Activated CD8-positive, alpha-beta memory T cell treated with anti-CD3 and anti-CD28 coated beads, Interleukin-2, amount 50 U/mL, for 1 hour (primary cell): ENCODE results near the gene ZNF423.

ENCODE experiments used
- DNase-seq: peaks from one replicate; pipeline ENCODE4 v3.0.0-alpha.2; 2020; ENCODE audit errors: extremely low read depth

The ZNF423 gene

DNA sequence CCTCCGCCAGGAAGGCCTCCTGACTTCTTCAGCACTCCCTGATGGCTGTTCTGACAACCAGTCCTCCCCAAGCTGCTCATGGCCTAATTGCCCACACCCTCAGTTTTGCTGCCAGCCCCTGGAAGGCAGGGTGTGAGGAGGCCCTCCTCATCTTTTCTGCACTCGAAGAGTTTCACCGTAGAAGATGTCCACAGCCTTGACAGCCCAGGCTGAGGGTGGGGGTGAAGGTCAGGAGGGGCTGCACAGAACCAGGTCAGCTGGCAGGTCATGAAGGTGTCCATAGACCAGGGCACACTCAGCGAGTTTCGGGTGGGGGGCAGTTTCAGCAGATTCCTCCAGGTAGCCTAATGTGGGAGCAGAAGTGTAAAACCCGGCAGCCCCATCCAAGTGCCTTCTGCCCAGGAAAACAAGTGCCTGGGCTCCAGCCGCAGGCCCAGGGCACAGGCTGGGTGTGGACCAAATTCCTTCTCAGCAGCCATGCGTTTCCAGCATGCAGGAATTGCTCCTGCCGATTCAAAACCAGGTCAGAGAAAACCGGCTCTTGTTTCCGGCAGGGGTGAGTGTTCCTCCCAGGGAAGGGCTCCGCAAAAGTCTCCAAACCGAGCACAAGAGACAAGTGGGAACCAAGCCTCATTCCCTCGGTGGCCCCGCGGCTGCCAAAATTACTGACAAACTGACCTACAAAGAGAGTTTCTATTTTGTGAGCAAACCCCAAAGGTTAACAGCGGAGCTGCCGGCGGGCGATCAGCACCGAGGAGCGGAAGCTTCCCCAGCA, 253.5 kb downstream of the ZNF423 start:
- DNase-seq: no peak

DNA sequence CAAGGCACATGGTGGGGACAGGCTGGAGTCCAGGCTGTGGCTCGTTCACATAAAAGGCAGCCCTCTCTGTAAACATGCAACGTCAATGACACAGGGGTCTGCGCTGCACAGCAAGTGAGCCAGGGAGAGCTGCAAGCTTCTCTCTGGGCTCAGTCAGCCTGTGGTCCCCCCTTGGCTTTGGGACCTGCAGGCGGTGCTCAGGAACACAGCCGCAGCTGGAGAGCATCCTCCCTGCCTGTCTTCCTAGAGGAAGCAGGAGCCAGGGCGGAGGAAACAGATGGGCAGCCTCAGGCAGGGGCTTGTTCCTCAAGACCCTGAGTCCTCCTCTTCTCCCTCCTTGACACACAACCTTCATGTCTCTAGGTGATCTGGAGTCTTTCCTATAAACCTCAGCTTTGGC, 254.3 kb downstream of the ZNF423 start:
- no peak for DNase-seq

DNA sequence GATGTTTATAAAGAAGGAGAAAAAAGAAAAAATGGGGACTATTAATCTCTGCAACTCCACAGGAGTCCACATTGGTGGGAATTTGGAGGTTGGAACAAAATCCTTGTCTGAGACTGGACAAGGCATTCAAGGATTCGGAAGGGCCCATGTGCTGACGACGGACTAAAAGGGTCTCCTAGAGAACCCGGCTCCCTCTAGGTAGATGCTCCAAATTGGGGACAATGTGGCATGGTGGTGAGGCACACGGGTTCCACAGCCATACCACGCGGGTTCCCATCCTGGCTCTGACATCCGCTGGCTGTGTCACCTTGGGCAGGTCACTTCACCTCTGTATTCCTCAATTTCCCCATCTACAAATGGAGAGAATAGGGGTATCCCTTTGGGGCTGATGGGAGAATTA, 254.9 kb downstream of the ZNF423 start:
- no peak for DNase-seq

DNA sequence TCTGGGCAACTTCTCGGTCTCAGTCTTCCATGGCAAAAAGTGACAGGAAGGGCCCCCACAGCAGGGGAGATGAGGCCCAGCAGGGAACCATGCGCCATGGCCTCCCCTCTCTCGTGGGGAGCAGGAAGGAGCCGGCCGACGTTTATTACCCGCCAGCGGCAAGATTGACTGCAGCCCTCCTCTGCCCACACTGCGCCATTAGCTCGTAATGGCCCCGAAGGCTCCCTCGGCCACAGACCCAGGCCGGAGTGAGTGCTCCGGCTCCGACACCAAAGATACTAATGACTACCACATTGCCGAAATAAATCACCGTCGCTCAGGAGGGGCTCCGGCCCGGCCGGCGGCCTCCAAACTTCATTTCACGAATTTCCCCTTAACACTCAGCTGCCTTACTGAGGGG, 255.4 kb downstream of the ZNF423 start:
- no peak for DNase-seq

DNA sequence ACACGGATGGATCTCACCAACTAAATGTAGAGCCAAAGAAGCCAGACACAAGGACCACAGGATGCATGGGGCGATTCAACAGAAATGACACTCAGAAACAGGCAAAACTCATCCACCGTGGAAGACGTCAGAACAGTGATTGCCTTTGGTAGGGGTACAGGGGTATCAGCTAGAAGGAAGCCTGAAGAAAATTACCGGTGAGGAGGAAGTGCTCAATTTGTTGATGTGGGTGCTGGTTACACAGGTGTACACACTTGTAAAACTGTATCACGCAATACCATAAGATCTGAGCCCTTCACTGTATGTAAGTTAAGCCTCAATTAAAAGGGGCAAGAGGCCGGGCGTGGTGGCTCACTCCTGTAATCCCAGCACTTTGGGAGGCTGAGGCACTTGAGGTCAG, 256.2 kb downstream of the ZNF423 start:
- no peak for DNase-seq

DNA sequence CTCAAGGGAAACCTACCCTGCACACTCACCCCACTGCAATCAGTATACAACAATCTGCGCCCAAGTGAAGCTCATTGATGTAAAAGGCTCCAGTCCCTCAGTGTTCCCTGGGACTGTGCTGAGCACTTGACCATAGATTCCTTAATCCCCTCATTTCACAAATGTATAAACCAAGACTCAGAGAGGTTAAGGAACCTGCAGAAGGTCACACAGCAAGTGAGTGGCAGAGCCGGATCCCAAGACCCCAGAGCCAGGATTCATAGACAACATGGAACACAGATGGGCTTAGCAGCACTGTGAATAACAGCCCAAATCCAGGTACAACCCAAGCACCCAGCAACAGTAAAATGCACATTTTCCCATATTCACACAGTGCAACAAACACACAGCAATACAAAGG, 256.6 kb downstream of the ZNF423 start:
- no peak for DNase-seq

DNA sequence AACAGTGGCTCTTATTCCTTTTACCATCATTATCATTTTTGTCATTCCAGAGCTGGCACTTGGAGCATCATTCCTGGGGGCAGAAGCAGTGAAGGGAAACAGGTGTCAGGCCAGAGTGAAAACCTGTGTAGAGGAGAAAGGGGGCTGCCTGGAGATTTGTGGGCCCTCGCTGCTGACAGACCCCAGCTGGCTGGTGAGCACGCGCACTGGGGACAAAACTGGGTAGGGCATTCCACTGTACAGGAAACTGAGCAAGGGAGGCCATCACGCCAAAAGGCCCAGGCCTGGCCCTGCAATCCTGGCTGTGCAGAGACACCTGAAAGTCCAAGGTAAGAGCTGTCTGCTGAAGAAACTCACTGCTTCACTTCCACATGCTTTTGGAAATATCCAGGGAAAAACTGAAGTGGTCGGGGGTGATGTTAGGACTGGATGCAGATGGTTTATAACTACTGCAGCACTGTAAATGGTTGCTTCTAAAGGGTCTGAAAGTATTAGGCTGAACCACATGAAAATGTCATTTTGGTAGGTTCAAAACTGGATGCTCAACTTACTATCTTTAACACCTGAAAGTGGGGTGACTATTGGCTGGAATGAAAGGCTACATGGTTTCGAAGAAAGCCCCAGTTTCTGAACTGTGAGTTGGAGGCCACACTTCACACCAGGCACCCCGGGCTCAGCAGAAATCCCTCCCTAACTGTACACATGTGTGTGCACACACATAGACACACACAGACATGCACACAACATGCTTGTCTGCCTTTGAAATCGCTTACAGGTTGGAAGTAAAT, 257.3 kb downstream of the ZNF423 start:
- no peak for DNase-seq

DNA sequence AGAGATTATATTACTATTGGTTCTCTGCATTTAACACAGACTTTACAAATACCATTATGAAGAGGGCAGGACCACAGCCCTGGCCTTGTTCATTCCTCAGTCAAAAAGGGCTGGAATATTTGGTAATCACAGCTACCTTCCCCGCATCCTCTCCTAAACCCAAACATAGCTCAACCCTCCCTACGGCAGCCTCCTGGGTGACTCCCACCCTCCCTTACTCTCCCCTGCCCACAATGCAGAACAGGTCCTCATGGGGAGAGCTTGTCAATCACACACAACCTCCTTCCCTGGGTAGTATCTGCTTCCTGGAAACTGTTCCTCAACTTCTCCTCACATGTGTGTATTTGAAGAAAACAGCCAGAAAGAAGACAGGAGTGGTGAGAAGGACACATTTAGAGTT, 258.1 kb downstream of the ZNF423 start:
- DNase-seq: no peak

DNA sequence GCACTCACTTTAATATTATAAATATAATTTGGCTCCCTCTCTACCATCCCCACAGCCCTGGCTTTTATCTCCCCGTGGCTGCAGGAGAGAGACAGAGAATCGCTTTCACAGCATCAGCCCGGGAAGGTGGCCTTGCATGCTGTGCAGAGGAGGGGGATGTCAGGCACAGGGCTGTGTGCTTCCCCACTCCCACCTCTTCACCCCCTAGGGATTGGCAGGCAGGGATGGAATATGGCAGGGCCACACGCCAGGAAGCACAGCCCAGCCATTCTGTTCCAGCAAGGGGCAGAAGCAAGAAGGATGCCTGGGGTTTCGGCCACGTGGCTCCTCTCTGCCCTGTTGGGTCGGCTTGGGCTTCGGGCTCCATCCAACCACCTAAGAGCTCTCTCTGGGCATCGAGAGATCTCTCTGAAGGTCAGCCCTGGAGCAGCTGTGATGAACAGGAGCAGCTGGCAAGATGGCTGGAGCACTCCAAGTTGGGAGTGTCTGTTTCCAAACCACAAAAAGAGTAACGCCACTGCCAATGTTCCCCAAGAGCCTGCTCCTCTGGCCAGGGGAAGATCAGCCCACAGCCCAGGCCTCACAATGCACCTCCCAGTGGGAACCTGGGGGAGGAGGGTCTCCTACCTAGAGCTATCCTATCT, 259.1 kb downstream of the ZNF423 start:
- DNase-seq: no peak

DNA sequence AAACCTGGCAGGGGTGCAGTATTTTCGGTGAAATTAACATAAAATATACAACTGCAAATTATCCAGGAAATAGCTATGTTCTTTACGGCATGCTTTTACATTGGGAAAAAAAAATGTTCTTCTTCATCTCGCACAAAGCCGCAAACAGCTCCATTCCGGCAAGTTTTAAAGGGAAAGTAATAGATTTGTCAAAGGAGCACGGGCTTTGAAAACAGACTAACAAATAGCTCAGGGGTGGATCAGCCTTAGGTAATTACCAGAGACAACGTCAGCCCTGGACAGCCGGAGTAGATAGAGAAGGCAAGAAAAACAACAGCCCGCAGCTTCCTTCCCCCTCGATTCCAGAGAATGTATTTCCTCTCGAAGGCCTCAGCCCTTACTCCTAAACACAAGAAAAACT, 259.8 kb downstream of the ZNF423 start:
- no peak for DNase-seq

DNA sequence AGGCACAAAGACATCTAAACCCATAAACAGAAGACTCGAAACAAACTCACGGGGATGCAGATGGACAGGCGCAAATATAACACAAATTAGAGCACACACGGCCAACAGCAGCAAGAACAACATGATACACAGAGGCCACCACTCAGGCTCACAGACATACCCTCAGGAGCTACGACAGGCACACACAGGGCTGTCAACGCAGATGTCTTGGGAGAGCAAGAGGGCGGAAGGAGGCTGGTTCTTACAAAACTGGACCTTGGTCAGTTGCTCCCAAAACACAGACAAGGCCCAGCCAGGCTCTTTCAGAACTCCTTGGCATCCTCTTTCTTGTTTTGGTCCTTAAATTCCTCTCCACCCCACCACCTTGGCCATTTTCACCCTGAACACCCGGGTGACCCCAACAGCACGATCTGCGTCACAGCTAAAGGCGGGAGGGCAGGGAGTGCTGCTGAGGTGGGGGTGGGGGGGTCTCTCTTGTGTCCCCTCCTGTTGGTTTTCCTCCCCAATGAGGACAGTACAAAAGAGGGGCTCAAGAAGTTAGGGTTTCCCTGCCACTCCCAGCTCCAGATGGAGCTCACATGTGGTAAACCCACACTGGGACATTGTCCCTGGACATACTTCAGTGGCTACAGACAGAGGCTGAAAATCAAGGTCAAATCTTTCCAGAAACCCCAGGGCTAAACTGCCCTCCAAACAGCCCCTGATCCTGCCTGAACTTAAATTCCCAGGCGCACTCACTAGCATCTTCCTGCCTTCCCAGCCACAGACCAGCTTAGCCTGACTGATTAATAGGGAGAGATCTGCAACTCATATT, 261.0 kb downstream of the ZNF423 start:
- no peak for DNase-seq

DNA sequence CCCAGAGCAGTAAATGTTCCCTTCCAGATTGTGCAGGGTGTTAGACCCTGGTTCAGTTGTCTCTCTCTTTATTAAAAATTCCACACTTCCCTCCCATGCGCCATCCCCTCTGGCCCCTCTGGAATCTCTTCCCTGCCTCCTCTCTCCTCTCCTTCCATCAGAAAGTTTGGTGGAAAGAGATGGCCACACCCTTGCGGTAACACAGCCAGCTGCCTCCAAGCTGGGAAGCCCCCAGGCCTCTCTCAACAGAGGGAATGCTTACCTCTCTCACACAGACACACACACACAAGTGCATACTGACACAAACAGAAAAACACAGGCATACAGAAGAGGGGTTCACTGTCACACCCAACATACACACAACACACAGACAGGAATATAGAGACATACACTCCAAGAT, 261.8 kb downstream of the ZNF423 start:
- no peak for DNase-seq

DNA sequence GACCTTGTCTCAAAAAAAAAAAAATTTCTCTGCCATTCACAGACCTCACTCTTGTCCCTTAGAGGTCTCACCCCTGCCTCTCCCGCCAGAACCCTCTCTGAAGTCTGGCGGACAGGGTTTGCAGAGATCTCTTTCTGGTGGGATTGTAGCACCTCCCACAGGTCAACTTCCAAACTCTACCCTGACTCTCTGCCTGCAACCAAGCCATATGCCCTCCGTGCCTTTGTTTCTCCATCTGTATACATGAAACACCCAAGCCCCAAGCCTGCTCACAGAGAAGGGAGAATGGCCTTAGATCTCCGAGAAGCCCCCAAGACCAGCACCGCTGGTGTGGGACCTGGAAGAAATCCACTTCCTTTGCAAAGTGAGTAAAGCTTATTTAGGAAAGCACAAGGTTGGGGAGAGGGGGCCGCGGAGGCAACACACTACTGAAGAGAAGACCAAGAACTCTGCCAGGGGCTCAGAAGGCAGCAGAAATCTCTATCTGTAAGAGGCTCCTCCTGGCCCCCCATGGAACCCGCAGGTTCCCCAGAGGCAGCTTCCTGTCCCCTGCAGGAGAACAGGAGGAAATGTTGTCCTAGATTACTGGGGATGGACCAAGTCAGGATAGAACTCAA, 262.4 kb downstream of the ZNF423 start:
- no peak for DNase-seq

DNA sequence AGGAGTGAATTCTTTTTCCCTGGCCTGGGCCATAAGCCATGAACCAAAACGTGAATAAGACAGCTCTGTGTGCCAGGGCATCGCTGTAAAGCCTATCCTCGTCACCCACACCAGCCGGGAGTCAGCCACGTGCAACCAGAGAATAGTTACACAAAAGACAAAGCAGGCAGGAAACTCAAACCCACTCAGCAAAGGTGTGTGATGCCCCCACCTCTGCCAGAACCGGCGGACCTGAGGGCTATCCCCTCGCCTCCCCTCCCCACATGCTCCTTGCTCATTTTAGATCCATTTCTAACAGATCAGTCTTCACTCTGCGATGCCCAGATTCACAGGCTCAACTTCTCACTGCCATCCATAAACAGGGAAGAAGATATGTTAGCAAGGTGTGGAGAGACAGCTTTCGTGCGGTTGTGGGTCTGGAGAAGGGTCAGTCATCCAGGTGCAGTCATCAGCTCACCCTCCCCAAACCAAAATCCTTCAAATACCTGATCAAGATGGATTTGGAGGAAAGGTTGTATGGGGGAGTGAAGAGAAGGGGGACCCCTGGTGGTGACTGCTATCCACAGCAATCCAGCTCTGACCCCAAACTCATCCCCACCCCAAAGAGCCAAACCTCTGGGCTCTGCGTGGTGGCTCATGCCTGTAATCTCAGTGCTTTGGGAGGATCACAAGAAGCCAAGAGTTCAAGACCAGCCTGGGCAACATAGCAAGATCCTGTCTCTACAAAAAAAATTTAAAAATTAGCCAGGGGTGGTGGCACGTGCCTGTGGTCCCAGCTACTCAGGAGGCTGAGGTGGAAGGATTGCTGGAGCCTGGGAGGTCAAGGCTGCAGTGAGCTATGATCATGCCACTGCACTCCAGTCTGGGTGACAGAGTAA, 263.1 kb downstream of the ZNF423 start:
- DNase-seq: no peak

DNA sequence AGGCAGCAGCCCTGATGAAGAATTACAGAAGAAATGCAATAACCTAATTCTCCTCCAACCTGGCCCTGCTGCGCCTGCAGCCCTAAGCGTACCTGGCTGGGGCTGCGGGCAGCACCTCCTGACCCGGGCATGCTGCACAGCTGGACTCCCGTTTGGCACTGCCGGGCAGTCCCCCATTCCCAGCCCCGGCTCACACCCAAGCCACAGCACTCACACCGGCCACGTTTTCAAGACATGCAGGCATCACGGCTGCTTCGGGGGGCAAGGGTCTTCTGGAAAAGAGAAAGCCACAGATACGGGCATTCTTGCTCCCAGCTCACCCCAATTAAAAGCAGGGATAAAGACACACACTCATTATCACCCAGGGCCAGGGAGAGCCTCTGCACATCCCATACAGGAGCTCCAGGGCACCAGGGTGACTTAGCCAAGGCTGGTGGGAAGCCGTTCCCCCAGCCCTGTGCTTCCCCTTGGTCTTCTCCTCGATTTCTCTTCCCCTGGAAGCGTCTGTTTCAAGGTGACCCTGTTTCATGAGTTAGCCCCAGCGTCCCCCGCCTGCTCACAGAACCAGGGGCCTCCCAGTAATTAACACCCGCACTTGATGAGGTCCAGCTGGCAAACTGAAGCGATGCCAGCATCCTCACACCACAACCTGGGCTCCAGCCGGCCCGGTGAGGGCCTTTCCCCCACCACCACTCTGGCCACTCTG, 265.6 kb downstream of the ZNF423 start:
- no peak for DNase-seq

DNA sequence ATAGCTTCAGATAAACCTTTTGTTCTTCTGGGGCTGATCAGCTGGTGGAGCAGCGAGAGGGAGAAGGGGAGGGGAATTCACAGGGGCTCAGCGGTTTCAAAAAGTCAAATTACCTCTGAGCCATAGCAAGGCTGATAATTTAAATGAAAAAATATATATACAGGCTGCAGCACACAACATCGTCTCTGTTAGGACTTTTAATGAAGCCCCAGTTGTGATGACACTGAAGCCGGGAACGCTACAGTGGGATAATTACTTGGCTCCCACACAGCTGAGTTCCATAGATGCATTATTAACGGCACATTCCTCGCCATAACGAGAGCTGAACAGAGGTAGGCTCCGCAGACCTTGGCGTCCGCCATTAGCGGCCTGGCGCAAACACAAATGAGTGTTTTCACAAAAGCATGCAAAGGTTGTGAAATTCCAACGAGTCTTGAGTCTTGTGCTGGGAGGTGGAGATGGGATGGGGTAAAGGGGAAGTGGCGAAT, 266.3 kb downstream of the ZNF423 start:
- no peak for DNase-seq

DNA sequence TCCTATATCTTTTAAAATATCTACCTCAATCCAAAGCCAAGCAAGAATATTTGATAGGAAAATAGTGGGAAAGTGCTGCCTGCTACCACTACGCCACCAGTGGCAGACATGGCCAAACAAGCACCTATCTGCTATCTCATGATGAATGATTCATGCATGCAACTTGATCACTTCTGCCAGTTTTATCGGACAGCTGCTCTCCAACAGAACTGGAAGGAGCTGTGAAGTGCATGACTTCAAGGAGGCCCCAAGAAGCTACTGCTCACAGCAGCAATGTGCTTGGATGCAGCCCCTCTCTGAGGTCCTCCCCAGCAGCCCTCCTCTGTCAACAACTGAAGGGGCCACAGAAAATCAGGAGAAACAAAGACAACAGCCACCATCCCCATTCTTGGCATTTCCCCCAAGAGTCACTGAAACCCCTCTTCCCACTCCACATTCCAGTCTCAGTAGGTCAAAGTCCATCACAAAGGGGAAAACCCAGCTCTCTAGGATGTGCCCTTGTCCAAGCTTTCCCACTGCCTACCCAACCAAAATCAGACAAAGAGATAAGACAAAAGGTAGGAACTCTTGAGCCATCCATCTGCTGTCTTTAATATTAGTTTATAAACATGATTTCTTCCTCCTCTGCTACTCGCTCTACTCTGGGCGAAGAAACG, 267.1 kb downstream of the ZNF423 start:
- DNase-seq: no peak

DNA sequence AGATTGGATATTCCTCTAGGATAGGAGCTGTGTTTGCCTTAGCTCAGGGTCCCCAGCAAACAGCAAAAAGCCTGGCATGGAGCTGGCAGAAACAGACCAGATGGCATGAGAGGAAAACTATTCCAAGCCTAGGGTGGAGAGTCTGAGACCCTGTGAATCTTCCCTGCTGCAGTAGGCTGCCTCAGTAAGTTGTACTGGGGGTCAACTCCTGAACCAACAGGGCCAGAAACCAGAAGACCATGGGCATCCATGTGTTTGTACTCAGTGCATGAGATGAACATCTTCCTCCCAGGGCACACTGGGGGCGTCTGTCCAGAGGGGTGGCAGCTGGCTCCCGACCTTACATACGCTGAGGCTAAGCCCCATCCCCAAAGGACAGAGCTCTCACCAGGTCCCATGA, 267.9 kb downstream of the ZNF423 start:
- DNase-seq: no peak

DNA sequence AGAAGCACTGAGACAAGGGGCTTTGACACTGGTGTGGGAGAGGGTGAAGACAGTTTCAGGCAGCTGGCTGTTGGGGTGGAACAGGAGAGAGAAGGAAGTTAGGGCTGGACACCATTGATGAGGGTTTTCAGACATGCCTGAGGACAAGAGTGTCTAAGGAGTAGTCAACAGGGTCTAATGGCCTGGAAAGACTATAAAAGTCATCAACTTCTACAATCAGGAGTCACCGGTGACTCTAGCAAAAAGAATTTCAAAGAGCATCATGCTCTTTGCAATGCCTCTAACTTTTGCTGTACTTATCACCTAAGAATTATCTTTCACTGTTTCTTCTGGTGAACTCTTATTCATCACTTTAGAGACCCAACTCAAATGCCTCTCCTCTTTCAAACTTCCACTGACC, 268.4 kb downstream of the ZNF423 start:
- DNase-seq: no peak
